Globus pallidus (tissue), 1 donor: ENCODE results near the gene SPATA6L.

Experiments used
- DNase-seq: peaks from one replicate; pipeline ENCODE4 v3.0.0-alpha.2; 2015; ENCODE audit warnings: low spot score

SPATA6L gene

DNA sequence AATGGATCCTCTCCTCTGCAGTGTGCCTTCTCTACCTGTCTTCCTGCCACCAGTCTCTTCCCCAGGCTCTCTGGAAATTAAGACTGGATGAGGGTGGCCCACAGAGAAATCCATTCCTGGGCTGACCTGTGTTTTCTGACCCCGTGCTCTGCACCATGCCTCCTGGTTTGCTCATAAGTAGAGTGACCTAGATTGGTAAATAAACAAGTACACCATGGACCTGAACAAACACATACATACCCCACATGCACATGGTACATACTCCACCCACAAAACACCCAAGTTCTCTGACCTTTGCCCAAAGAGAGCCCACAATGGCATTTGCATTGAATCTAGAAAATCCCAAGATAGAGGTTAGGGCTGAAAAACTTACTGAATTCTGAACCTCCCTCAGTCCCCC, 81.6 kb downstream of the SPATA6L start:
- no peak for DNase-seq

- DNase-seq = no peak
Measured at GRCh38 chr9:4583001-4583400, 83.3 kb downstream of the SPATA6L start.

- DNase-seq = no peak
Measured at GRCh38 chr9:4581861-4582565, 84.3 kb downstream of the SPATA6L start.

GRCh38 chr9:4581035-4581760, 85.1 kb downstream of the SPATA6L start:
- no peak for DNase-seq

DNA sequence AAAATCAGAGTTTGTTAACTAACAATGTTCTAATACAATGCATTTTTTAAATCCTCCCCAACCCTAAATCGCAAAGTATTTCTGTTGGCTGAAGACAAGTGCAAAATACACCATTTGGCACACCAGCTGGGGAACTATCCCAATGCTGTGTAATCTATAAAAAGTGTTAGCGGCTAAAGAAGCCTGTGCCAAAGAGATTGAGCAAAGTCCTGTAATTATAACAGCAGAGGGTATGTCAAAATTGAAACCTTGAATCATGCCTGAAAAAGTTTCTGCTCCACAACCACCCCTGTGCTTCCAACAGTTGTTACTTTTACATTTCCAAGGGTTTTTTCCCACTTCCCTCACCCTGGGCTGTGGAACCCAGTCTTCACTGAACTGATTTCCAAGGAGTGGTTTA, 87.3 kb downstream of the SPATA6L start:
- DNase-seq = no peak

DNA sequence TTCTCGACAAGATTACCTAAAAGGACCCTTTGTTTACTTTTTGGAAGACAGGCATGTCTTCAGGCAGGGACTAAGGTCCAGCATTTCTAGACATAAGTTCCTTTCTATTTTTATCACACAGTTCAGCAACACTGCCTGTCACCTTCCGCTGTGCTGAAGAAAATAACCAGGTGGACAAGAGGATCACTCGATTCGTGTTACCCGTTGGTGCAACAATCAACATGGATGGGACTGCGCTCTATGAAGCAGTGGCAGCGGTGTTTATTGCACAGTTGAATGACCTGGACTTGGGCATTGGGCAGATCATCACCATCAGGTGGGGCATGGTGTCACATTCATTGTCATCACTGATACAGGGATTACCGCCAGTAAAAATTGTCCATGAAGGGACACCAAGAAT, 89.8 kb downstream of the SPATA6L start:
- DNase-seq = no peak

- DNase-seq = no peak
Measured at GRCh38 chr9:4575997-4576396, 90.3 kb downstream of the SPATA6L start.

DNA sequence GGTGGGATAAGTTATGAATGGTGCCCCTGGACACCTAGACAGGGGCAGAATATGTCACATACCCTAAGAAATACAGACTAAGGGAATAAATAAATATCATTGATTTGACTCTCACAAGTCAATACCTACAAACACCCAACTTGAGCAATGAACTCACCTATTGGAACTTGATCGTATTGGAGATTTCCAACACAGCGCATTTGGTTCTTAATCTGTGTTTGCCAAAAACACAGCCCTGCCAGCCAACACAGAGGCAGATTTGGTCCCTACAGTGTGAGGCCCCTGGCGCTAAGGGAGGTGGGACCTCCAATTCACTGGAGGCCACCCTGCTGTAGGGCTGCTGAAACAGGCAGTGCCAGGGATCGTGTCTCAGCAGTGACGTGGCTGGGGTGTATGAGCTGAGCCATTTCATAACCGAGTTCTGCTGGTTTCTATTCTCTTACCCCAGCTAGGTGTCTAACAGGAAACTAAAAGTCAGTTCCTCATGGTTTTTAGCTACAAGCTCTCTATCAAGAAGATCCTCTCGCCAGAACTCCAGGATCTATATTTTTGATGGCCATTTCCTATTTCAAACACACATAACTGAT, 91.5 kb downstream of the SPATA6L start:
- no peak for DNase-seq

GRCh38 chr9:4573634-4574389, 92.5 kb downstream of the SPATA6L start:
- DNase-seq = no peak

DNA sequence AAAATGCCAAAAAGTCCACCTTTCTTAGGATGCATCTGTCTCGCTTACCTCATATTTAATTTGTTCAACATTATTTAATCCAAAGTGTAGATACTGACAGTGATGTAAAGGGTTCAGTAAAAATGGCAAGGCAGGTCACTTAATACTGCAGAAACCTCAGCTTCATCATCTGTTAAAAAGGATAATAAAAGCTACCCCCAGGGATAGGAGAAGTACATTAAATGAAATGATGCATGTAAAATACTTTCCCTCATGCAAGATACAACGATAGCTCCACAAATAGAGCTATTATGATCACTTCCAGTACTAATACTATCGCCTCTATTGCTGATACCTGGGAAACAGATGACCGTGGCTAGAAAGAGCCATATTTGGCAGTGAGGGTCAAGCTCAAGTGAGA, 93.1 kb downstream of the SPATA6L start:
- DNase-seq = no peak

GRCh38 chr9:4572184-4572826, 94.0 kb downstream of the SPATA6L start:
- DNase-seq = no peak

GRCh38 chr9:4569101-4569500, 97.2 kb downstream of the SPATA6L start:
- no peak for DNase-seq

- no peak for DNase-seq
Measured at GRCh38 chr9:4567601-4568000, 98.7 kb downstream of the SPATA6L start.

DNA sequence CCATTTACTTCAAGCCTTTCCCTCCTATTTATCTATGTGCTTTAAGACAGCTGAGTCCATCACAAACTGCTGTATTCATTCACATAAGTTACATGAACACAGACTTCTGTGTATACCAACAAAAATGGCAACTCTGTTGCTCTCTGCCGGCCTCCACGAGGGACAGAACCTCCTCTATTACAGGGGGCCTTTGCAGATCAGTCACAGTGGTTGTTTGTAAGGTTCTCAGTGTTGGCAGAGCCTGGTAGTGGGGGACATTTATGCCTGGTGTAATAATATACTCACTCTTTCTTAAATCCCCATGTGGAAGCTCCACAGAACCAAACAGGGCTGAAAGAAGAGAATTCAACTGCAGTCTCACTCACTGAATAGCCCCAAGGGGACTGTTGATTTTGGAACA, 99.5 kb downstream of the SPATA6L start:
- DNase-seq = peak; percentile 41

- no peak for DNase-seq
Measured at GRCh38 chr9:4563105-4563504, 103.2 kb downstream of the SPATA6L start.

- DNase-seq = no peak
Measured at GRCh38 chr9:4559261-4560182, 106.8 kb downstream of the SPATA6L start.

DNA sequence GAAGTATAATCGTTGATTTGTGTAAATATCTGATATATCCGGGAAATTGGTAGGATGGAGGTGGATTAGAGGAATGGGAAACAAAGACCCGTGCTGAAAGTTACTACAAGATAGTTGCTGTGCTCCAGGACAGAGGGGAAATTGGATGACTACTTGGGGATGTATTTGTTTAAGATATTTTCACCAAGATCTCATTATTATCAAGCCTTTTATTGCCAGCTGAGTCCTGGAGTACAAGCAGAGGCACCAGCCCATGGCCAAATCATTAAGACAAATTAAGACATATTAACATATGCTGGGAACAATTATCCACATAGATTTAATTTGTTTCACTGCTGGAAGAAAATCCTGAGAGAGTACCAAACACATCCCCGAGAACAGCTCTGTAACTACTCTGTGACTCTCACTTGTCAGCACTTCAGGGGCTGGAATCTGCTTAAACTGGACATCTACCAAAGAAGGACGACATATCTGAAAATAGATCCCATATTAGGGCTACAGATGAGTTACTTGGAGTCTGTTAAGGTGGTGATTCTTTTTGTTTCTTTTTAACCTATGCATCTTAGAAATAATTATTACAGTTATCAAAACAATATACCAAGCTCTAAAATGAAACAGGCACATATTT, 107.8 kb downstream of the SPATA6L start:
- no peak for DNase-seq

GRCh38 chr9:4555236-4555635, 111.0 kb downstream of the SPATA6L start:
- no peak for DNase-seq

GRCh38 chr9:4553951-4554381, 112.3 kb downstream of the SPATA6L start:
- no peak for DNase-seq

DNA sequence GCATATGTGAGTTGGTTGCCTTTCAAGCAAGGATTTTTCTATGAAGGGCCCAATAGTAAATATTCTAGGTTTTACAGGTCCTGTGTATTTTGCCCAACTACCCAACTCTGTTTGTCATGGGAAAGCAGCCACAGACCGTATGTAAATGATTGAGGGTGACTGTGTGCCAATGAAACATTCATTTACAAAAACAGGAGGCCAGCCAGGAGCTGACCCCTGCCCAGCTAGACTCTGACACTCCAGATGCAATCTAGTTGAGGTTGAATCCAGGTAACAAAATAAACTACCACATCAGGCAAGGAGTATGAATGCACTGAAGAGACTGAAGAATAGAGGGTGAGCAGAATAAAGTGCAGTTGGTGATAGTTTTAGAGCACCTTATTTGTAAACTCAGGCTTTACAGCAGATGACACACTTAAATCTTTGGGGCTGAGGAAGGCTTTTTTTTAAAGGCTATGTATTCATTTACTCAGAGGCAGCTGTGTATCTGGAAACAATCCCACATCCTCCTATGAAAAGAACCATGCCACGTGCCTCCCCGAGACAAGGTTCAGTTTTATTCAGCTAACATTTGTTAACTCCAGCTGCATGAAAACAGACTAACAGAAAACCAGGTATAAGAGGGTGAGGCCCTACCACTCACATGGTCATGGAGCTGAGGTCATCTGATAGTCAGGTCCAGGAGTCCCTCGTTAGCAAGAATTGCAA, 115.3 kb downstream of the SPATA6L start:
- no peak for DNase-seq
